Coronary artery (tissue), 2 donors: Measurements from ENCODE around the gene ARHGEF12.

Source experiments
- DNase-seq: peaks from one replicate; pipeline ENCODE4 v3.0.0-alpha.2; 2017; ENCODE audit warnings: low spot score
- H3K27ac ChIP-seq, 2 donors: fragments of 200-600 bp; sonication (generic); one replicate each; pipeline ENCODE4 v1.5.1; 2016 to 2019
- H3K4me3 ChIP-seq: fragments of 200-600 bp; sonication (generic); 2 replicates; pipeline ENCODE4 v1.5.1; 2016; ENCODE audit warnings: mild to moderate bottlenecking, moderate library complexity
- CTCF ChIP-seq: fragments of 200-600 bp; sonication (generic); IDR thresholded peaks from one replicate; pipeline ENCODE4 v1.5.1; 2019; ENCODE audit warnings: antibody characterized with exemption

The ARHGEF12 gene

GRCh38 chr11:120457996-120458395, 121.8 kb downstream of the ARHGEF12 start:
- no peak overlapping the region for H3K27ac ChIP-seq
- no peak for DNase-seq
- H3K4me3 ChIP-seq: no peak overlapping the region
- no peak for TF ChIP-seq CTCF

- TF ChIP-seq CTCF: no peak
- no peak overlapping the region for H3K27ac ChIP-seq
- no peak for DNase-seq
- no peak overlapping the region for H3K4me3 ChIP-seq
These were observed 126.6 kb downstream of the ARHGEF12 start for GRCh38 chr11:120462825-120463224.

GRCh38 chr11:120465921-120466534, 129.8 kb downstream of the ARHGEF12 start:
- DNase-seq: no peak
- Histone ChIP-seq H3K27ac (no peak overlapping the region), H3K4me3 (no peak overlapping the region)
- TF ChIP-seq CTCF: no peak

GRCh38 chr11:120467627-120468026, 131.4 kb downstream of the ARHGEF12 start:
- DNase-seq: no peak
- no peak overlapping the region for H3K4me3 ChIP-seq
- TF ChIP-seq CTCF: no peak

GRCh38 chr11:120471131-120471530, 134.9 kb downstream of the ARHGEF12 start:
- TF ChIP-seq CTCF: no peak
- no peak for DNase-seq
- H3K4me3 ChIP-seq: no peak overlapping the region
- H3K27ac ChIP-seq: no peak overlapping the region

More at GRCh38 chr11:120467627-120468026, 131.4 kb downstream of the ARHGEF12 start:
- H3K27ac ChIP-seq: no peak overlapping the region

GRCh38 chr11:120471994-120472393, 135.8 kb downstream of the ARHGEF12 start:
- Histone ChIP-seq H3K27ac (no peak overlapping the region), H3K4me3 (no peak overlapping the region)
- no peak for DNase-seq
- no peak for TF ChIP-seq CTCF

GRCh38 chr11:120473503-120473902, 137.3 kb downstream of the ARHGEF12 start:
- TF ChIP-seq CTCF: no peak
- H3K27ac ChIP-seq: no peak overlapping the region

More at GRCh38 chr11:120473503-120473902, 137.3 kb downstream of the ARHGEF12 start:
- no peak overlapping the region for H3K4me3 ChIP-seq
- DNase-seq: no peak
